ENCODE results near the gene VPS13D.
A peak's percentile ranks its signal among the peaks of the same experiment; 100 is the strongest.

The VPS13D gene

GRCh38 chr1:12341667-12342066, 111.8 kb downstream of the VPS13D start:
- peak; percentile 21 for DNase-seq

GRCh38 chr1:12342401-12343003, 112.7 kb downstream of the VPS13D start:
- DNase-seq, result no peak

- no peak for DNase-seq
Measured at GRCh38 chr1:12343823-12344487, 114.1 kb downstream of the VPS13D start.

- DNase-seq, result peak; percentile 6
Measured at GRCh38 chr1:12344596-12345349, 114.9 kb downstream of the VPS13D start.

- DNase-seq, result peak; percentile 41
Measured at GRCh38 chr1:12345350-12346217, 115.8 kb downstream of the VPS13D start.

GRCh38 chr1:12346483-12347151, 116.8 kb downstream of the VPS13D start:
- DNase-seq, result no peak

- no peak for DNase-seq
Measured at GRCh38 chr1:12348113-12348512, 118.3 kb downstream of the VPS13D start.

GRCh38 chr1:12353981-12354380, 124.2 kb downstream of the VPS13D start:
- DNase-seq, result no peak

GRCh38 chr1:12356004-12356890, 126.4 kb downstream of the VPS13D start:
- no peak for DNase-seq

GRCh38 chr1:12358499-12358898, 128.7 kb downstream of the VPS13D start:
- DNase-seq, result no peak

- DNase-seq, result no peak
Measured at GRCh38 chr1:12359359-12360133, 129.7 kb downstream of the VPS13D start.

GRCh38 chr1:12368646-12369045, 138.8 kb downstream of the VPS13D start:
- no peak for DNase-seq

- no peak for DNase-seq
Measured at GRCh38 chr1:12369258-12369657, 139.4 kb downstream of the VPS13D start.

GRCh38 chr1:12370333-12370975, 140.6 kb downstream of the VPS13D start:
- DNase-seq, result no peak

GRCh38 chr1:12371053-12371452, 141.2 kb downstream of the VPS13D start:
- DNase-seq, result no peak

- no peak for DNase-seq
Measured at GRCh38 chr1:12372180-12372579, 142.3 kb downstream of the VPS13D start.

- no peak for DNase-seq
Measured at GRCh38 chr1:12372761-12373160, 142.9 kb downstream of the VPS13D start.

- no peak for DNase-seq
Measured at GRCh38 chr1:12375133-12375829, 145.5 kb downstream of the VPS13D start.

Measured in CD4-positive, alpha-beta T cell treated with Interleukin-17A for 1 hour (primary cell).